ENCODE data around the gene RASA2.

GRCh38 chr3:141466633-141467169 is 20.1 kb upstream of the RASA2 start:
- TF ChIP-seq CEBPB (IDR thresholded peaks at IDR 0.05; ENCODE audit: low read depth, low read length), result no peak
- no peak for TF ChIP-seq CTCF (conservative IDR thresholded peaks at IDR 0.05; ENCODE audit: low read depth, low read length)
- no peak for TF ChIP-seq POLR2A (IDR thresholded peaks at IDR 0.05; ENCODE audit: low read depth, low read length)
- no peak for TF ChIP-seq RCOR1 (IDR thresholded peaks at IDR 0.05; ENCODE audit: insufficient replicate concordance, low read length)
- TF ChIP-seq MXI1 (IDR thresholded peaks at IDR 0.05; ENCODE audit: borderline replicate concordance, low read depth, low read length), result no peak
- TF ChIP-seq MAZ (IDR thresholded peaks at IDR 0.05; ENCODE audit: borderline replicate concordance, low read depth, low read length), result no peak
- no peak for TF ChIP-seq USF2 (IDR thresholded peaks at IDR 0.05; ENCODE audit: low read depth, low read length)
- TF ChIP-seq NFE2L2 (IDR thresholded peaks at IDR 0.05; ENCODE audit: low read depth, low read length), result no peak
- TF ChIP-seq FOS (IDR thresholded peaks at IDR 0.05; ENCODE audit: low read depth, low read length), result no peak
- no peak for TF ChIP-seq RAD21 (IDR thresholded peaks at IDR 0.05; ENCODE audit: low read length)
- no peak for TF ChIP-seq SMC3 (IDR thresholded peaks at IDR 0.05; ENCODE audit: low read depth, low read length)
- no peak for TF ChIP-seq MAFK (IDR thresholded peaks at IDR 0.05; ENCODE audit: low read depth, low read length)
- no peak for TF ChIP-seq BHLHE40 (IDR thresholded peaks at IDR 0.05; ENCODE audit: low read depth, low read length)
